PC-9 (cell line): ENCODE measurements around the gene KATNBL1. TPM values are rescaled to one million over a fixed set of nuclear protein-coding genes. Genes with fewer than 3 reads are reported as not detected.
"Not testable (repeated sequence)": the region's sequence is repeated elsewhere in the genome, so short reads cannot be mapped to it uniquely, and the experiment has no call there.

Experiments
- BruUV-seq: library from RNA; stranded (reverse); fragments of 400-500 nt; replicated peaks from 2 replicates; lab custom pipeline; 2021; lab: Mats Ljungman, UMichigan
- CTCF ChIA-PET: fragments of 300-600 bp; sonication (Branson Sonifier 250); formaldehyde crosslinking; loops from one replicate; lab custom pipeline; 2022; ENCODE audit warnings: antibody characterized with exemption; lab: Charles Lee
- POLR2A ChIA-PET: fragments of 300-600 bp; sonication (Branson Sonifier 250); formaldehyde crosslinking; loops from one replicate; lab custom pipeline; 2022; ENCODE audit warnings: antibody characterized with exemption; ENCODE audit not compliant: unreplicated experiment; lab: Charles Lee
- DNase-seq, 2 experiments: peaks; one replicate each; pipeline versions ENCODE4 v3.0.0 to v3.0.0-alpha.2; 2015 to 2022; ENCODE audit warnings: mixed read lengths in 1 of 2
- H2AFZ ChIP-seq: fragments of 200-600 bp; sonication (generic); 2 replicates; pipeline ENCODE4 v1.8.1; 2017; ENCODE audit warnings: antibody characterized with exemption
- H3F3A ChIP-seq: fragments of 200-600 bp; sonication (generic); 2 replicates; pipeline ENCODE4 v1.8.1; 2017; ENCODE audit warnings: antibody characterized with exemption, mild to moderate bottlenecking, low read depth; ENCODE audit not compliant: insufficient read depth
- H3K27ac ChIP-seq: fragments of 200-600 bp; sonication (generic); 2 replicates; pipeline ENCODE4 v1.6.1; 2016; ENCODE audit warnings: mixed run types
- H3K27me3 ChIP-seq: fragments of 200-600 bp; sonication (generic); 2 replicates; pipeline ENCODE4 v1.6.1; 2016; ENCODE audit warnings: low read depth, mixed run types; ENCODE audit not compliant: insufficient read depth
- H3K36me3 ChIP-seq: fragments of 200-600 bp; sonication (generic); 2 replicates; pipeline ENCODE4 v1.6.1; 2016; ENCODE audit warnings: low read depth, mixed run types
- H3K4me1 ChIP-seq: fragments of 200-600 bp; sonication (generic); replicated peaks from 2 replicates; pipeline ENCODE4 v1.6.1; 2016; ENCODE audit warnings: mixed run types; ENCODE audit not compliant: insufficient read depth
- H3K4me2 ChIP-seq: fragments of 200-600 bp; sonication (generic); 2 replicates; pipeline ENCODE4 v1.6.1; 2017; ENCODE audit warnings: mixed run types
- H3K4me3 ChIP-seq: fragments of 200-600 bp; sonication (generic); 2 replicates; pipeline ENCODE4 v1.6.1; 2016; ENCODE audit warnings: mixed run types
- H3K79me2 ChIP-seq: fragments of 200-600 bp; sonication (generic); 2 replicates; pipeline ENCODE4 v1.6.1; 2017; ENCODE audit warnings: low read depth, mixed run types
- H3K9me2 ChIP-seq: fragments of 200-600 bp; sonication (generic); 2 replicates; pipeline ENCODE4 v1.8.1; 2017; ENCODE audit warnings: mild to moderate bottlenecking; ENCODE audit not compliant: insufficient read depth
- H3K9me3 ChIP-seq: fragments of 200-600 bp; sonication (generic); 2 replicates; pipeline ENCODE4 v1.8.1; 2016; ENCODE audit warnings: low read depth; ENCODE audit not compliant: insufficient read depth
- H4K20me1 ChIP-seq: fragments of 200-600 bp; sonication (generic); 2 replicates; pipeline ENCODE4 v1.8.1; 2017; ENCODE audit not compliant: insufficient read depth
- CTCF ChIP-seq: fragments of 200-600 bp; sonication (generic); conservative IDR thresholded peaks from 2 replicates; pipeline ENCODE4 v1.6.1; 2017; ENCODE audit warnings: mixed run types, antibody characterized with exemption, mild to moderate bottlenecking, moderate library complexity
- EZH2 ChIP-seq: fragments of 200-600 bp; sonication (generic); IDR thresholded peaks from 2 replicates; pipeline ENCODE4 v1.8.0; 2017; ENCODE audit warnings: antibody characterized with exemption, low read depth
- intact Hi-C: fragments of 100-400 bp; cut with micrococcal nuclease; formaldehyde crosslinking; loops from one replicate; pipeline ENCODE4 v1.10.0; 2022; ENCODE audit not compliant: unreplicated experiment
- total RNA-seq: library from RNA; stranded (reverse); gene quantifications from 2 replicates; pipeline ENCODE4 v1.2.3, GENCODE V29; 2021

The KATNBL1 gene
- total RNA-seq, 1 experiment from 2014 or later = 40.7 TPM

GRCh38 chr15:34182942-34183341, 27.0 kb downstream of the KATNBL1 start:
- H3K79me2 ChIP-seq = peaks cover 7% of the 10 kb centered on the region; the same call in 1 of the 2 replicates
- no peaks in the 10 kb centered on the region; the same call in 1 of the 2 replicates for H3K36me3 ChIP-seq
- H2AFZ ChIP-seq = no peak overlapping the region
- H3K4me2 ChIP-seq = no peak overlapping the region
- H3K9me3 ChIP-seq = no peaks in the 10 kb centered on the region
- H3K4me3 ChIP-seq = no peak overlapping the region
- intact Hi-C loops = no loop called here
- H3F3A ChIP-seq = no peaks in the 10 kb centered on the region
- no peaks in the 10 kb centered on the region for H3K27me3 ChIP-seq
- TF ChIP-seq CTCF = no peak
- TF ChIP-seq EZH2 = no peak
- 0 out of 2 replicates have a peak, but pooled peaks cover 6% of the 10 kb centered on the region for H3K4me1 ChIP-seq
- peaks cover 4% of the 10 kb centered on the region; the same call in 1 of the 2 replicates for H3K9me2 ChIP-seq
- ChIA-PET POLR2A (no interaction called here), CTCF (no interaction called here)
- no TSS peak for BruUV-seq
- DNase-seq = peak; percentile 51 to 67
- no peaks in the 10 kb centered on the region for H4K20me1 ChIP-seq
- H3K27ac ChIP-seq = no peak overlapping the region

GRCh38 chr15:34179234-34179633, 30.7 kb downstream of the KATNBL1 start:
- H3K27ac ChIP-seq = no peak overlapping the region
- H3K79me2 ChIP-seq = peaks cover 14% of the 10 kb centered on the region
- ChIA-PET CTCF (no interaction called here), POLR2A (no interaction called here)
- no TSS peak for BruUV-seq
- no peak overlapping the region for H3K4me2 ChIP-seq
- TF ChIP-seq EZH2 (no peak), CTCF (no peak)
- no peak overlapping the region for H3K4me3 ChIP-seq
- H3K9me2 ChIP-seq = peaks cover 4% of the 10 kb centered on the region; the same call in 1 of the 2 replicates
- DNase-seq = no peak
- H3K9me3 ChIP-seq = no peaks in the 10 kb centered on the region; the same call in 1 of the 2 replicates
- H3K27me3 ChIP-seq = no peaks in the 10 kb centered on the region
- H2AFZ ChIP-seq = no peak overlapping the region
- no peaks in the 10 kb centered on the region for H4K20me1 ChIP-seq
- no peaks in the 10 kb centered on the region for H3F3A ChIP-seq
- intact Hi-C loops = no loop called here
- no peaks in the 10 kb centered on the region for H3K36me3 ChIP-seq
- H3K4me1 ChIP-seq = 0 out of 2 replicates have a peak, but pooled peaks cover 6% of the 10 kb centered on the region

- Histone ChIP-seq H3K9me3 (peaks cover 14% of the 10 kb centered on the region), H3K36me3 (peaks cover 14% of the 10 kb centered on the region), H3K79me2 (peaks cover 10% of the 10 kb centered on the region)
- H3F3A ChIP-seq, H3K27me3 ChIP-seq, H3K4me1 ChIP-seq, H3K4me2 ChIP-seq, DNase-seq, intact Hi-C loops, CTCF ChIA-PET, POLR2A ChIA-PET, H2AFZ ChIP-seq, H3K9me2 ChIP-seq, H3K4me3 ChIP-seq, H4K20me1 ChIP-seq, BruUV-seq, H3K27ac ChIP-seq: not testable (repeated sequence)
Measured at GRCh38 chr15:34165987-34166573, 43.8 kb downstream of the KATNBL1 start.
